Inferior parietal cortex (tissue), 1 donor: Measurements from ENCODE around the gene FSCN2.

Source experiments
- DNase-seq: peaks from one replicate; pipeline ENCODE4 v3.0.0-alpha.2; 2016; ENCODE audit errors: extremely low spot score

Gene FSCN2

DNA sequence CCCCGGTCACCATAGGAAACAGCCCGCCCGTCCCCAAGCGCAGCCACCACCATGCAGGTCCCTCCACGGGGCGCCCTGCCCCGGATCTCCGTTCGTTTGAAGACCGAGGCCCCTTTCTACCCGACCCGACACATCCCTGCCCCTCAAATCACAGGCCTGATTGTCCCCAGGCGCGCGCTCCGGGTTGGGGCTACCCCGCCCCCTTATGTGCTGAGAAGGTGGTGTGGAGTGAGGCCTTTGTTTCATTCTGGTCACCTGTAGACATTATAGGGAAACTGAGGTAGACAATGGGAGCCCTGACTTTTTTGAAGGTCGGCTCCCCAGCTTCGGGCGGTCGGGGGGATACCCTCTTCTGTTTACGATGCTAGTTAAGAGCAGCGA is 14.8 kb upstream of the FSCN2 start:
- DNase-seq = peak; percentile 48

DNA sequence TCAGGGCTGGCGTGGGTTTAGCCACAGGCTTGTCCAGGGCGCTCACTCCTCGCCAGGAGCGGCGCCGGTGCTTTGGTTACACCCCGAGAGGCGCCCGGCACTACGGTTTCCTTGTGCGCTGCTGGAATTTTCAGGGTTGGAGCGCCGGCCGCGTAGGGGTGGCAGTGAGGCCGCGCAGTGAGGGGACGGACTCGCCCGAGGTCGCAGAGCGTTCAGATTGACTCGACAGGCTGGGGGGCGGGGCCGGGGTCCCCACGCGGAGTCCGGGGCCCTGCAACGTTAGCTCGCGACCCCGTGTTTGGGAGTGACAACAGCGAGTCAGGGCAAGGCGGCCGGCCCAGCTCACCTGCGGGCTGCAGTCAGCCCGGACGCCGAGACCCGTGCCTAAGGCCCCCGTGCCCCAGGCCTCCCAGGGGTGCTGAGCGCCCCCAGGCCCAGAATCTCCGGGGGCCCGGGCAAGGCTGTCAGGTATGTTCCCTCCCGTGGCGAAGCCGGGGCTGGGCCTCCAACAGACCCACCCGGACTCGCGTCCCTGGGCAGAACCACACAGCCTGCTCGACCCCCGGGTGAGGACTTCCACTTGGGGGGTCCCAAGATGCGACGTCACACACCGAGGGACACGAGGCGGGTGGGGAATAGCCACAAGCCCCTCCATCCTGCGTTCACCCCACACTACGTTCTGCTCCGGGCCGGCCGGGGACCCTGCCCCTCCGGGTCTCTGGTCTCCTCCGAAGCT is 14.3 kb upstream of the FSCN2 start:
- no peak for DNase-seq

GRCh38 chr17:81514489-81514738 is 13.8 kb upstream of the FSCN2 start:
- DNase-seq = no peak

- peak; percentile 17 for DNase-seq
These were observed 13.2 kb upstream of the FSCN2 start for GRCh38 chr17:81514739-81515529.

DNA sequence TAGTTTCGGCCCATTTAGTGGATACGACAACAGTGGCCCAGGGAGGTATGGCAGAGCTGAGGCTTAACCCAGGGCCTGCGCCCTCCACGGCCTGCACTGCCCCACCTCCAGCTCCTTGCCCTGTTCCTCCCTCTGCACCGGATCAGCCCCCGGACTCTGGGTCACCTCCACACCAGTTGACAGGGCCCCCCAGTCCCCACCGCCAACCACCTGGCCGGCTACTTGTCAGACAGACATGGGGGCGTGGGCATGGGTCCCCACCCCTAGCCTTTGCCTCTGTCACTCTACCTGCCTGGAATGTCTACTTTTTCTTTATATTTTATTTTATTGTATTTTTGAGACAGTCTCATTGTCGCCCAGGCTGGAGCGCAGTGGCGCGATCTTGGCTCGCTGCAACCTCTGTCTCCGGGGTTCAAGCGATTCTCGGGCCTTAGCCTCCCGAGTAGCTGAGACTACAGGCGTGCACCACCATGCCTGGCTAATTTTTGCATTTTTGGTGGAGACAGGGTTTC is 12.6 kb upstream of the FSCN2 start:
- no peak for DNase-seq

DNA sequence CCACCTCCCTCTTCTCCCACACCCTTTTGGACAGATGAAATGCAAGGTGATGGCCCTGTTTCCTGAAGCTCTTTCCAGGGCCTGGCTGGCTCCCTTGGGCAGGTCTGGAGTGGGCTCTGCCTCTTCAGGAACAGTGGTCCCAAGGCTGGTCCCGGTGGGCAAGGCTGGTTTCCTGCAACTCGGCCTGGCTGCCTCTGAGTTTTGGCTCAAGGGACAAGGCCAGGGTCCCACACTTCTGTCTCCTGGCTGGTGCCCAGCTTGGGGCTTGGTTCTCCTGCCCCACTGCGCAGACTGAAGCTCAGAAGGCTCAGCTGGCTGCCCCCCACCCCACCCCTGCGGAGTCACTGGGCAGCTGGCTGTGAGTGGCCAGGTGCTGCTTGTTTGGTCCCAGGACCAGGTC is 11.7 kb upstream of the FSCN2 start:
- no peak for DNase-seq

DNA sequence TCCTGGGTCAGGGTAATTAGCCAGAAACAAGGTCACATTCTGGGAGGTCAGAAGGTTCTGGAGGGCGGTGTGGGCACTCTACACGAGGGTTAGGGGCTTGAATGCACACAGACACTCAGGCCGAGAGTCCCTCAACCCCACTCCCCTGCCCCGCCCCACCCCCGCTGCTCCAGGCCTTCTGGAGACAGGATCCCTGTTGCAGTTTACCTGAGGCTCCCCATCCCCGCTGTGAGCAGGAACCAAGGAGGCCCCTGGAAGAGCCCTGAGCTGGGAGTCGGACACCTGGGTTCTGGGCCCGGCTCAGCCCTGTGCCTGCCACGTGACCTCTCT is 11.2 kb upstream of the FSCN2 start:
- no peak for DNase-seq

GRCh38 chr17:81517339-81518112 is 10.7 kb upstream of the FSCN2 start:
- no peak for DNase-seq

GRCh38 chr17:81518113-81518784 is 9.9 kb upstream of the FSCN2 start:
- no peak for DNase-seq

- no peak for DNase-seq
These were observed 9.3 kb upstream of the FSCN2 start for GRCh38 chr17:81518785-81519283.

- DNase-seq = no peak
These were observed 8.7 kb upstream of the FSCN2 start for GRCh38 chr17:81519284-81520020.

DNA sequence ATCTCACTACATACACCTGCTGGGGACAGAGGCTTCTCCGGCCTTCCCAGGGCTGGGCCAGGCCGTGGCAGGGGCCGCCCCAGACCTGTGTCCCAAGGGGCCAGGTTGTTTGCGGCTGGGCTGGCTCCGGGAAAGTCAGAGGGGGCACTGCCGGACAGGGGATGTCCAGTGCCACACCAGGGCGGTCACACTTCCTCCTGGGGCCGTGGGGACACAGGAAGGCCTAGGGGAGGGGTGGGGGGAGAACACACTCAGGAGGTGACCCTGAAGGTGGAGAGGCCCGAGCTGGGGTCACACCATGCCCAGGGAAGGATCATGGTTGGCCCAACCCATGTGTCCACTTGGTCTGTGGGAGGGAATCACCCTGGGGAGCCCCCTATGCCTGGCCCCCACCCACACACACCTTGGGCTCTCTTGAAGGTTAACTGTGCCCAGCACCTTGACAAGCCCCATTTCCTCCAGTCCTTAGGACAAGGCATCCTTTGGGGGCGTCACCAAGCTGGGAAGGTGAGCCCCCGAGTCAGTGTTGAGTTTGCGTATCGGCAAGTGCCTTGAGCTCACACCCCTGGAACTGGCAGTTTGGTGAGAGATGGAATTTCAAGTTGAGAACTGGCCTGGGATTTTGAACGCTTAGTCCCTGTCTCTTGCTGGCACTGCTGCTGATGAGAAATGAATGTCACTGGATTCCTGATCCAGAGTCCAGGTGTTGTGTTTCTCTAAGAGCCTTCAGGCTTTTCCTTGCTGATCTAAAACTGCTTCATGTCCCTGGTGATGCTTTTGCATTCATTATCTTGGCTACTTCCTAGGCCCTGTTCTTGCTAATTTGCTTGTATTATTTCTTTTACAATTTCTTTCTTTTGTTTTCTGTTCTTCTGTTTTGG is 7.9 kb upstream of the FSCN2 start:
- DNase-seq = no peak

DNA sequence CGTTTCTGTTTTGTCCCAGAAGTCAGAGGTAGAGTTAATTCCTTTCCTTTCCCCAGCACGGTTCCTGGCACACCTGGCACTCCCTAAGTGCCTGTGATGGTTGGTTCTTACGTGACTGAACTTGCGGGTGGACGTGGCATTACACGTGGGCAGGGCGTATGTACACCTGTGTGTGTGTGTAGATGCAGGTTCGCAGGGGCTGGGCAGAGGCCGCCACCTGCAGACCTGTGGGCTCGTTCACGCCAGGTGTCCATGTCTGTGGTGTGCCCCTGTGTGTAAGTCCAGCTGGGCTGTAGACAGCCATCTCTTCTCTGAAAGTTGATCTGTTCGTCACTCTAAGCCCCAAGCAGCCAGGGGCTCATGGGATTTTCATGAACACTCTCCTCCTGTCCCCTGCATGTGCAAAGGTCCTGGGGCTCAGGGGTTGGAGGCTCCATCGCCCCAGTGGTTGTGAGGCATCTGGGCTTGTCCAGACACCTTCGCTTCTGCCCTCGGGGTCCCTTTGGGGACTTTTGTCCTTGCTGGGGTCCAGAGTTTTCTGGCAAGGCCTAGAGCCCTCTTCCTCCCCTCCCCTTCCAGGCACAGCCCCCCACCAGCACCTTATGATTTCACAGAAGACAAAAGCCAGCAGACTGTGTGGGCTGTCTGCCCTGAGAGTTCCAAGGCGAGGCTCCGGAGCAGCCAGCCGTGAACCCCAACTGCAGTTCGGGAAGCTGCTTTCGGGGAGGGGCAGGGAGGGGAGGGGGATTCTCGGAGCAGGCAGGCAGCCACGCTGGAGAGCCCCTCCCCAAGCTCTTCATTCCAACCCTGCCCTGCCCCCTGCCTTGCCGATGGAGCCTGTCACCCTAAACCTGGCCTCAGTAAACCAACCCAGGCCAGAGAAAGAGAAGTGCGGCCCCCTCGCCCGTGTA is 5.4 kb upstream of the FSCN2 start:
- DNase-seq = no peak

GRCh38 chr17:81523402-81524038 is 4.7 kb upstream of the FSCN2 start:
- peak; percentile 15 for DNase-seq

DNA sequence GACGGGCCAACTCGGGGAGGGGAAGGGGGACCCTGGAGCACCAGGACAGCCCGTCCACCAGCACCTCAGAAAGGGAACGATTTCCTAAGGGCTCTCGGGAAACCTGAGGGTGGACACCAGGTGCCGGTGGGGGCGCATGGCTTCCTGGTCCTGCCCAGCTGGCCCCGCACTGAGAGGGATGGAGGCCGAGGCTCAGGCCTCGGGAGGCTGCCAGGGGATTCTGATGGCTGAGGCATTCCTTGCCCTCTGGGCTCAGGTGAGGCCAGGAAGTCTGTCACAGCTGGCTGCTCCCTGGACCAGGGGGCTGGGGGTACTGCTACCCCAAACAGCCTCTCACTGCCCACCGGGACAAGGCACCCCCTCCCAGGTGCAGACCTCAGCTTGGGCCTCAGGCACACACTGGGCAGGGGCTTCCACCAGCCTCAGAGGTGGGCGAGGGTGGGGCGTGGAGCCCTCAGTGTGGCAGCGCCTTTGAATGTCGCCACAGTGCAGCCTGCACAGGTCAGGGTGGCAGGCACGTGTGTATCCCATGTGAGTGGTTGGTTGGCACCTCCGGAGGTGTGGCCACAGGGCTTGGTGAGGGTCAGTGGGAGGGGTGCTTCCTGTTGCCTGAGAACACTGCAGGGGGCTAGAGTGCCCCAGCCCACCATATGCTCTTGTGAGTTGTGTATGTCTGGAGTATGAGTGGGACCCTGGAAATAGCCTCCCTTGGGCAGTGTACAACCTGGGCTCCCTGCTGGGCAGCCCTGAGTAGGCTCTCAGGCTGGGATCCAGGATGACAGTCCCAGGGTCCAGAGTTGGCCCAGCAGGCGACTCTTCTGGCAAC is 3.9 kb upstream of the FSCN2 start:
- no peak for DNase-seq

GRCh38 chr17:81524865-81525159 is 3.4 kb upstream of the FSCN2 start:
- no peak for DNase-seq

DNA sequence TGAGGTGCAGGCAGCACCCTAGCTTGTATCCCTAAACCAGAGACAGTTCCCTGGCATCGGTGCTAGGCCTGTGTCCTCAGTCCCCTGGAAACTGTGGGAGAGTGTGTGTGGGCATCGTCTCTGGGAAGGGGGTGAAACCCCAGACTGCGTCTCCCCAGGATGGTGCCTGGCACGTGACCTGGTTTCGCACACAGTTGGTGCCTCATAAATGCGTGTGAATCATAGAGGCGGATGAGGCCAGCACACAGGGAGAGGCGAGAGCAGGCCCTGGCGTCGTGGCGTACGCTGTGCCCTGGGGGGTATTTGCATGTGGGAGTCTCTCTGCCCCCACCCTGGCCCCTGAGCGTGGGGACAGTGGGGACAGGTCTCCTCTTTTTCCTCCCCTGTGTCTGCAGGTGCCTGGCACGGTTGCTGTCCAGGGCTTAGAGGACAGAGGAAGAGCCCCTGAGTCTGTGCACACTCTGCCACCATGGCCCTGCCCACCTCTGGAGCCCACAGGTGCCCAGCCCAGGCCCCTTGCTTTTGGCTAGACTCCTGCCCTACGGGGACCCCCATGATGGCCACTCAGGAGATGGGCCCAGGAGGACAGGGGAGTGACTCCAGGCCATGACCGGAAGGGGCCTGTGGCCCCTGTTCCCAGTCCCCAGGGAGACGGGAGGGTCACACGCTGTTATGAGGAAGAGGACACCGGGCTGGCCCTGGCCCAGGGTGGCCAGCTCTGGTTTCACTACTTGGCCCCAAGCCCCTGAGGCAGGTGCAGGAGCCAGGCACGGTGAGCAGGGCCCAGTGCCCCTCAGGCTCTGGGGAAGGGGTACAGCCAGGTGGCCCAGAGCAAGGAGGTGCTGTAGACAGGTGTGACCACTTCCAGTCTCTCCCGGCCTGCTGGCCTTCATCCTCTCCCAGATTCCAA is 1.3 kb upstream of the FSCN2 start:
- no peak for DNase-seq
